ENCODE measurements around the gene B3GNT4.

Gene B3GNT4

GRCh38 chr12:122215771-122216170 is 12.3 kb downstream of the B3GNT4 start:
- Mint-ChIP-seq H3K9me3 (no peaks in the 10 kb centered on the region), H3K4me1 (no peaks in the 10 kb centered on the region), H3K4me3 (no peak overlapping the region), H3K36me3 (ENCODE audit: low read depth) (peaks cover 78% of the 10 kb centered on the region), H3K27ac (no peak overlapping the region), H3K27me3 (ENCODE audit: low read depth, poor library complexity) (no peaks in the 10 kb centered on the region)
- DNase-seq, result no peak
- no peak for TF ChIP-seq CTCF (IDR thresholded peaks at IDR 0.05)

GRCh38 chr12:122216445-122216844 is 12.9 kb downstream of the B3GNT4 start:
- Mint-ChIP-seq H3K4me3 (no peak overlapping the region), H3K4me1 (no peaks in the 10 kb centered on the region), H3K36me3 (ENCODE audit: low read depth) (peaks cover 80% of the 10 kb centered on the region), H3K9me3 (no peaks in the 10 kb centered on the region), H3K27ac (no peak overlapping the region), H3K27me3 (ENCODE audit: low read depth, poor library complexity) (no peaks in the 10 kb centered on the region)
- DNase-seq, result no peak
- no peak for TF ChIP-seq CTCF (IDR thresholded peaks at IDR 0.05)

GRCh38 chr12:122225683-122226365 is 22.3 kb downstream of the B3GNT4 start, which contains the start of gene DIABLO:
Gene DIABLO, minus strand, starts transcription at chr12:122226052. Its CDS starts 38 bp downstream, at chr12:122226014.
- peak within 1 kb of the TSS; percentile 99 for H3K27ac Mint-ChIP-seq
- H3K36me3 Mint-ChIP-seq (ENCODE audit: low read depth), result peaks cover 34% of the 10 kb centered on the region
- no peaks in the 10 kb centered on the region for H3K27me3 Mint-ChIP-seq (ENCODE audit: low read depth, poor library complexity)
- DNase-seq, result peak; percentile 100
- H3K9me3 Mint-ChIP-seq, result no peaks in the 10 kb centered on the region
- no peak for TF ChIP-seq CTCF (IDR thresholded peaks at IDR 0.05)
- H3K4me1 Mint-ChIP-seq, result peaks cover 28% of the 10 kb centered on the region
- peak within 1 kb of the TSS; percentile 98 for H3K4me3 Mint-ChIP-seq

- Mint-ChIP-seq H3K27ac (no peak overlapping the region), H3K4me1 (peaks cover 28% of the 10 kb centered on the region), H3K27me3 (ENCODE audit: low read depth, poor library complexity) (no peaks in the 10 kb centered on the region), H3K36me3 (ENCODE audit: low read depth) (peaks cover 26% of the 10 kb centered on the region), H3K9me3 (no peaks in the 10 kb centered on the region), H3K4me3 (peak overlapping the region; percentile 61)
- no peak for DNase-seq
- TF ChIP-seq CTCF (IDR thresholded peaks at IDR 0.05), result no peak
These were observed 23.0 kb downstream of the B3GNT4 start for GRCh38 chr12:122226366-122227125.

- peak overlapping the region; percentile 61 for H3K4me3 Mint-ChIP-seq
- TF ChIP-seq CTCF (IDR thresholded peaks at IDR 0.05), result no peak
- H3K36me3 Mint-ChIP-seq (ENCODE audit: low read depth), result peaks cover 24% of the 10 kb centered on the region
- no peaks in the 10 kb centered on the region for H3K27me3 Mint-ChIP-seq (ENCODE audit: low read depth, poor library complexity)
- no peaks in the 10 kb centered on the region for H3K9me3 Mint-ChIP-seq
- no peak overlapping the region for H3K27ac Mint-ChIP-seq
- peaks cover 28% of the 10 kb centered on the region for H3K4me1 Mint-ChIP-seq
- no peak for DNase-seq
These were observed 23.8 kb downstream of the B3GNT4 start for GRCh38 chr12:122227341-122227740.
